Measurements from ENCODE around the gene HCFC1. TPM values are rescaled to one million over a fixed set of nuclear protein-coding genes. Genes with fewer than 3 reads are reported as not detected.

The HCFC1 gene
- total RNA-seq, 1 donor from 2014 or later = 25.4 TPM

DNA sequence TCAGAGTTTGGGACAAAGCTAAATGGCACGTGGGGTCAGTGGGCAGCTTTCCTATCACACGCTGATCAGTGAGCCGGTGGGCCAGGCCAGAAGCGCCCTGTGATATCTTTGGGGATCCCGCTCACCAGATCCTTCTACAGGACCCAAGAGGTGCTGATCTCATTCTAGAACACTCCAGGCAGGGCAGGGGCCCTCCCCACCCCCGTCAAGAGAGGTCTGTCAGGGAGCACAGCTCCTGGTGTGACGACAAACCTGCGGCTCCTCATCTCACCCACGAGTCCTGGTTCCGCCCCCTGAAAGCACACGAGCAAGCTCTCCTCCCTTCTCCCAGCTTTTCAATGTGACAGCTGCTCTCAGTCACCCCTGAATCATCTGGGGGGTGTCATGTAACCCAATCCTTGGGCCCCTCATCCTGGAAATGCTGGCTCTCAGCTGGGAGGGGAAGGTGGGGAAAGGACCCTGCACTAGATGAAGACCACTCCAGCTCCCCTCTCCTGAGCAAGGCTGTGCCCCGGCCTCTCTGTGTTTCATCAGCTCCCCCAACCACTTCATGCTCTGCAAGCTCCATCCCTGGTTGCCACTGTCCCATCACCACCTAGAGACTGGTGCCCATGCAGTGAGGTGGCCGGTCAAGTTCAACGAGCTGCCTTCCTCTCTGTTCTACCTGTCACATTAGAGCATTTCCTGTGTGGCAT lies 4.6 kb downstream of the HCFC1 start:
- ATAC-seq (no peak), DNase-seq (ENCODE audit: missing footprints) (no peak)
- intact Hi-C loops (cut with DNase I) = no loop called here

DNA sequence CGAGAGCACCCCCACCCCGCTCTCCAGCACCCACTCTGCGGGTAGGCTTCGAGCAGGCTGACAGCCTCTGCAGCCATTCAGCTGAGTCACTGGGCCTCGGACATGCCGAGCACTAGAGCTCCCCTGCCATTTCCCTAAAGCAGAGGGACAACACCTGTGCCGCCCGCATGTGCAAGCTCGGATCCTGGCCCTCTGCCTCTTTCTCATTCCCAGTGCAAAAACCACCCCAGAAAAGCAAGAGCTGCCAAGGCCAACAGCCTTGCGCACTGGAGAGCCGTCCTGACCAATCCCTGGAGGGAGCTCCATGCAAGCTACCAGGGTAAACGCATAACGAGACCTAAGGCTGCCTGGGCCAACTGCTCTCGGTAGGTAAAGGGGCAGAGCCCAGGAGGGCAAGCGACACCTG lies 5.3 kb downstream of the HCFC1 start:
- intact Hi-C loops (cut with DNase I) = no loop called here
- DNase-seq (ENCODE audit: missing footprints) = no peak
- ATAC-seq = peak; percentile 9

DNA sequence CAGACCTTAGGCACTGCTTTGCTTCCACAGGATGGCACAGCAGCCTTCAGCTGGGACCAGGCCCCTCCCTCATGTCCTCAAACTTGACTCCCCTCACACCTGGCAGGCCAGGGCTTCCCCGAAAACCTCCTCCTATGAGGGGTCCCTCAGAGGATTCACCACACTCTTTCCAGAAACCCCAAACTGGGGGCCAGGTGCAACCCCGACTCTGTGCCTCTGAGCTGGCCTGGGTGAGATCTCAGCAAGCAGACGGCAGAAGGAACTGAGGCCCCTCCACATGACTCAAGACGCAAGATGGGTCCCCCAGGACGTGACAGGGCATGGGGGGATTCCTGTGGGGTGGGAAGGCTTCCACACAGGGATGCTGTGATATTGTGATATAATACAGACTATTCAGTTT lies 6.2 kb downstream of the HCFC1 start:
- intact Hi-C loops (cut with DNase I) = no loop called here
- no peak for DNase-seq (ENCODE audit: missing footprints)

DNA sequence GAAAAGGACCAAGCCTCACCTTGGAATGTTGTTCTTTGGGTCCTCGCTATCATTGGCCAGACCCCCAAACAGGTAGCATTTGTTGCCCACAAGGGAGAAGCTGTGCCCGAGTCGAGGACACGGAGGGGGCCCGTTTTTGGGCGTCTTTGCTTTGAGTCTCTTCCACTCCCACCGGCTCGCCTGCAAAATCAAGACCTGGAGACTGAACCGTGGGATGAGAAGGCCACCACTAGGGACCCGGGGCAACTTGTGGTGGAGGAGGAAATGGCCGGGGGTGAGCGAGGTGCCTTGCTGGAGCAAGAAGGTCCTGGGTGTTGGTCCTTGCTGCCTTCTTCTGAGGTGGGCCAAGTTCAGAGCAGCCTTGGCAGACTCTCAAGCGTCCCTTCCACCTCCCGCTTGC lies 7.5 kb downstream of the HCFC1 start:
- ATAC-seq (no peak), DNase-seq (ENCODE audit: missing footprints) (no peak)
- intact Hi-C loops (cut with DNase I) = no loop called here

More for the DNA sequence above, 6.2 kb downstream of the HCFC1 start:
- ATAC-seq = no peak

DNA sequence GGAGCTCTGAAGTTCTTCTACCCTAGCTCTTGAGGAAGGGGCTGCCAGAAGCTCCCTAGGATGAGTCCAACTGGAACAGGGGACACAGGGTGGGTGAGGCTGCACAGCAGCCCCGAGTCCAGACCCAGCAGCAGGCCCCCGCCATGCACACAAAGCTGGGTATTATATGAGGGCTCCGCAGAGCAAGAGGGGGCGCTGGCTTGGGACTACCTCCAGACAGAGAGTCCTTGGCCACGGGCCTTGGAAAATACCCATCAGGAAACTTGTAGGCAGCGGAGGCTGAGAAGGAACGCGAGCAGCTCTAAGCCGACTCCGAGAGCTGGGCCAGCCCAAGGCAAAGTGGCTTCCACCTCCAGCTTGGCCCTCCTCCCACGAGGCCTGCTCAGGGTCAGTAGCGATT lies 8.1 kb downstream of the HCFC1 start:
- no peak for DNase-seq (ENCODE audit: missing footprints)
- intact Hi-C loops (cut with DNase I) = no loop called here
- no peak for ATAC-seq

DNA sequence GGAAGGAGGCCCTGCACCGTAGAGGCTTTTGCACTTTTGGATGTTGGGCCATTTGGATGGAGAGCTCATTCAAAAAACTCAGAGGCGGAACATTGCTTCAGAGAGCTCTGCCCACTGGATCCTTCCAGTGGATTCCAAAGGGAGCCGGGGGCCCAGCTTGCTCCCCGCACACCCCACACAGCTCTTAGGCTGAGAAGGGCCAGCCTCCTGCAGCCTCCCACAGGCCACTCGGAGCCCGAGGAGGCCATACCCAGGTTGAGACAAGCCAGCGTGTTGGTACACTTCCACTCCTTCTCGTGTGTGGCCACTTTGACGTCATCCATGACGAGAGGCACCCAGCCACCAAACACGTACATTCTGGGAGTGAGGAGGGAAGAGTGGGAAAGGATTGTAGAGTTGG lies 10.3 kb downstream of the HCFC1 start:
- intact Hi-C loops (cut with DNase I) = no loop called here
- no peak for ATAC-seq
- DNase-seq (ENCODE audit: missing footprints) = no peak

DNA sequence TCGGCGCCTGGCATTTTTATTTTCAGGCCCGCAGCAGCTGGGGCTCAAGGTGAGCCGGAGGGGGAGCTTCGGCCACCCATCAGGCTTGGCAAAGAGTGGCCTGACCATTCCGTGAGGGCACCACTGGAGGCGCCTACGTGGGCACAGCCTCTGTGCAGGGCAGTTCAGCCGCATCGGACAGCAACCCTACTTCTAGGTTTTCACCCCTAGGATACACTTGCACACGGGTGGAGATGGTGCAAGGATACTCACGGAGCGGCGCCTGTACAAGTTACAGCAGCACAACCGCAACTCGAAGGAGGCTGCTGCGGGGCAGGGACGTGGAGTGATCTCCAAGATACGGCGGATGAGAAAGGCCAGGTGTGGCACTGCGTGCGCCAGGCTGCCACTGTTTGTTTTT lies 10.8 kb downstream of the HCFC1 start:
- no peak for DNase-seq (ENCODE audit: missing footprints)
- ATAC-seq = no peak
- intact Hi-C loops (cut with DNase I) = no loop called here

DNA sequence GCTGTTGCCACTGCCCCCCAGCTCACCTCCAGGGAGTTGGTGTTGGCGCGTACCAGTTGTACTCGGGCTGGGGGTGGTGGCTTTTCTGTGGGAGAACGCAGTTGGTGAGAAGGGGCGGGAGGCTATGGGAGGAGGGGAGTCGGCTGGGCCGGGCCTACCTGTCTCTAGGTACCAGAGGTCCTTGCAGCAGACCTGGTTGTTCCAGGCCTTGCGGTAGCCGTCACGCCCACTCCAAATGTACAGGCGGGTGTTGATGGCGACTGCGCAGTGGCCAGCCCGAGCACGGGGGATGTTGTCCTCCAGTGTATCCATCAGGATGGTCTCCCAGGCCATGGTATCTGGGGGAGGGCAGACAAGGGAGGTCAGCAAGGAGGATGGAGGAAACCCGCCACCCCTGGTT lies 11.5 kb downstream of the HCFC1 start:
- intact Hi-C loops (cut with DNase I) = no loop called here
- DNase-seq (ENCODE audit: missing footprints) (no peak), ATAC-seq (no peak)

DNA sequence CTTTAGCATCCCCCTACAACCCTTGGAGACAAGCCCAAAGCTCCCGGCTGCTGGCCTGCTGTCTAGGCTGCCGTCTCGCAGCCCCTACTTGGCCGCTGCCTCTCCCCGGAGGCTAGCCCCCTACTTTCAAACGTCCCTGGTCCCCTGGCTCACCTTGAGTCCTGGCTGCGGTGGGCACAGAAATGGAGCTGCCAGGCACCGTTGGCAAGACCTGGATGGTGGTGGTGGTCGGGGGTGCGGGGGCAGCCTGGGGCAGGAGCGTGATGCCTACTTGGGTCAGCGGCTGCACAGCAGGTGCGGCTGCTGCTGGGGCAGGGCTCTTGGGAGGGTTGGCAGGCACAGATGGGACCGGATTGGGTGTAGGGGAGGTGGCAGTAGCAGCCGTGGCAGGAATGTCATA lies 12.0 kb downstream of the HCFC1 start:
- intact Hi-C loops (cut with DNase I) = no loop called here
- ATAC-seq = no peak
- no peak for DNase-seq (ENCODE audit: missing footprints)

DNA sequence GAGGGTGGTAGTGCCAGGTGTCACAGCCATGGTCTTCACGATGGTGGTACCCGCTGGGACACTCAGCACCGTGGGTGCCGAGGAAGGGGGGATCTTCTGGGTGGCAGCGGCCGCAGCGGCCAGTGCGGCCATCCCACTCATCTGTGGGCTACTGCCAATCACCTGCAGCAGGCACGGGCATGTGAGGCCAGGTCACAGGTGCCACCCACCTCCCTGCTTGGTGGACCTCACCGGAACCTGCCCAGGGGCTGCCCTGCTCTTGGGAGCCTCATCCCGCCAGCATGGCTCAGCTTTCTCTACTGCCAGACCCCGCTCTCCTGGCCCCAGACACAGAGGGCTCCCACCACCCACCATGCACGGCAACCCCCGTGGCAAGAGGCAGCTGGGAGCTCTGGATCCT lies 13.0 kb downstream of the HCFC1 start:
- DNase-seq (ENCODE audit: missing footprints) (no peak), ATAC-seq (no peak)
- intact Hi-C loops (cut with DNase I) = no loop called here

DNA sequence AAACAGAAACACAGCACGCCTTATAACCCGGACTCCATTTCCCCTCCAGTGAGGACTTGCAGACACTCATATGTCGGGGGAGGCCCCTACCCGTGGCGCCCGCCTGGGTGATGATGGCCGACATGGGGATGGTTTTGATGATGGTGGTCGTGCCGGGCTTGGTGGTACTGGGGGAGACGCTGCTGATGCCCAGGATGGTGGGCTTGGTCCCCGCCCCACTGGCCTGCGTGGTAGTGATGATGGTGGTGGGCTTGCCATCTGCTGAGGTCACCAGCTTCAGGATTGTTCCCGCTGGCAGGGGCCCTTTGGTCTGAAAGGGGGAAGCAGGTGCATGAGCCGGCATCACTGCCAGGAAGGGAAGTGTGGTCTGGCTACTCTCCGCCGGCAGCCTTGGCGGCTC lies 14.4 kb downstream of the HCFC1 start:
- no peak for DNase-seq (ENCODE audit: missing footprints)
- intact Hi-C loops (cut with DNase I) = no loop called here
- no peak for ATAC-seq

DNA sequence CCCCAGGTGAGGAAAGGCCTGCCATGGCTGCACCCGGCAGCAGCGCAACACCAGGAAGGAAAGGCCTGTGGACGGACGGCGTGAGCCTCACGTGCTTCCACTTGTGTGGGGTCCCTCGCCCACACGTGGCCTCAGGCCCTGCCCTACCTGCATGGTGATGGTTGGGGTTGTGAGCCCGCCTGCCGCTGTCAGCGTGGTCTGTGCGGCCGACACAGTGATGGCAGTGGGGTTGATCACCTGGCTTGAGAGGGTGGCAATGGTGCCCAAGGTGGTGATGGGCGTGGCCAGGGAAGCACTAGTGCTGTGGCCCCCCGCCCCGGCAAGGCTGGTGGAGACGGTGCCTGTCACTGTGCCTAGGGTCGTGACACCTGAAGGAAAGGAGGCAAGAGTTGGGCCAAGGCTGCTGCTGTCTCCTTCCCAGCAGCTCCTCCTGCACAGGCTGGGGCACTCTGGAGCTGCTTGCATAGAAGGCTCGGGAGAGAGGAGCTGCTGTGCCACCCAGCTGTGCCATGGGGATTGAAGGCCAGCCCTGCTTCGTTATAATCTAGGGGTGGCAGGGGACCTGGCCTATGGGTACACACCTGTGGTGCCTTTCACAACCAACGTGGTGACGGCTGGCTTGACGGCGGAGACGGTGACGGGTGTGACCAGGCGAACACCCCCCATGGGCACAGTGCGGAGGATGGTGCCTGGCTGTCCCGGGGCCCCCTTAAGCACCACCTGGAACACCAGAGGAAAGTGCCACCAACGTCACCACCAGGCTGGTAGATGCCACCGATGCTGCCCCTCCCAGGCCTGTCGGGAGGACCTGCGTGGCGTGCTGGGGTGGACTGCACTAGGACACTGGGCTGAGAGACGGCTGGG lies 15.3 kb downstream of the HCFC1 start:
- ATAC-seq (no peak), DNase-seq (ENCODE audit: missing footprints) (no peak)
- intact Hi-C loops (cut with DNase I) = no loop called here

DNA sequence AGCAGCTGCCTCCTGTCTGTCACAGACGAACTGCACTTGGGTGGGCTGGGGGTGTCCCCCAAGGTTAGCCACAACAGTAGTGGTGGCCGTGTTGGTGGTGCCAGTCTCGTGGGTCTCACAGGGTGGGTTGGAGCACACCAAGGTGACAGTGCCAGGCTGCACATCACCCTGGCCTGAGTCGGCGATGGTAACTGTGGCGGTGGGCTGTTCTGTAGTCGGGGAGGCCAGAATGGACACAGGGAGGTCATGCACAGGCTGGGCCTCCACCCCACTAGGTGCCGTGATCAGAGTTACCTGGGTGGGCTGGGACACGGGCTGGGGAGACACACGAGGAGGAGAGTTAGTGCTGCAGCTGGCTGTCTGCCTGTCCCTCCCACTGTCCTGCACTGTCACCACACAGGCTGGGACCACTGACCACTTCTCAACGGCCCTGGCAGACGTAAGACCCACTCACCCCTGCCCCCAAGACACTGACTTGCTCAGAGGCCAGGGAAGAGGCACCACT lies 16.3 kb downstream of the HCFC1 start:
- intact Hi-C loops (cut with DNase I) = no loop called here
- DNase-seq (ENCODE audit: missing footprints) = no peak
- no peak for ATAC-seq

DNA sequence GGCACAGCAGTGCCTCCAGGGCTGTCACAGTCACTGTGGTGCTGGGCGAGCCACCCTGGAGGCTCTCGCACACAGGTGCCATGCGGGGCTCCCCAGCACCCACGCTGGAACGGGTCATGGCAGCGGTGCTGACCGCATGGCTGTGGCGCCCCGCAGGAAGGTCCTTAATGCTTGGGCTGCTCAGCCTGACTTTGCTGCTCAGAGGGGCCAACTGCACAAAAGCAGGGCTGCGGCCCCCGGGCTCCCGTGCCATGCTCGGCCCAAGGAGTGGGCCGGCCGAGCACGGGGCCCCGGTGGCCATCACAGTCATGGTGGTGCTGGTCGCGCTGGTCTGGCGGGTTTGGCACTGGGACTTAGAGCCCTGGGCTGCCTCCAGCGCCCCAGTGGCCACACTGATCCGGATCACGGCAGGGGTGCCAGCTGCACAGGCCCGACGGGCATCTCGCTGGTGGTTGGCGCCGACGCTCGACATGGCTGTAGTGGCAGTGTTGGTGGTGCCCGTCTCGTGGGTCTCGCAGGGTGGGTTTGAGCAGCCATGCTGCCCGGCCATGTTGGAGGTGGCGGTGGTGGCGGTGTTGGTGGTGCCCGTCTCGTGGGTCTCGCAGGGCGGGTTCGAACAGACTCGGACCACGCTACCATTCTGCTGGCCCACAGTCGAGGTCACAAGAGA lies 16.9 kb downstream of the HCFC1 start:
- ATAC-seq (no peak), DNase-seq (ENCODE audit: missing footprints) (no peak)
- intact Hi-C loops (cut with DNase I) = no loop called here

DNA sequence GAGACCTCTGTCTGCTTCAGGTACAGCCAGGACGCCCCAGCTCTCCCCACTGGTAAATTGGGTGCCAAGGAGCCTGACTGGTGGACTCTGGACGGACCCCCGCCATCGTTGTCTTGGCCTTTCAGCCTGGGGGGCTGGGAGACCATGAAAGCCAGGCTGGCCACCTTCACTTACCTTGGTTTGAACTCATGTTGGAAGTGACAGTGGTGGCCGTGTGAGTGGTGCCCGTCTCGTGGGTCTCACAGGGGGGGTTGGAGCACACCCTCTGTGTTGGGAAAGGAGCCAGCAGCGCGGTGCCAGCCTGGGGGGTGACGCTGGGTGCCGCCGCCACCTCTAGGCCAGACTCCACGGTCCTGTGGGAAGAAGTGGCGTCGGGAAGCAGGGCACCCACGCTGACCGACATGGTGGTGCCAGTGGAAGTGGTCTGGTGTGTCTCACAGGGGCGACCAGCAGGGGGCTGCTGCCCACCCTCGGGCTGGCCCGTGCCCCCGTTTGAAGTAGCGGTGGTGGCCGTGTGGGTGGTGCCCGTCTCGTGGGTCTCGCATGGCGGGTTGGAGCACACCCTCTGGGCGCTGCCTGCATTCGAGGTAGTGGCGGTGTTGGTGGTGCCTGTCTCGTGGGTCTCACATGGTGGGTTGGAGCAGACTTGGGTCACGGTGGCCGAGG lies 17.6 kb downstream of the HCFC1 start:
- DNase-seq (ENCODE audit: missing footprints) (no peak), ATAC-seq (no peak)
- intact Hi-C loops (cut with DNase I) = loop anchor here (1.0 kb wide), 1 partner anchor 190 kb away; the partner anchor contains the start of gene PLXNB3

DNA sequence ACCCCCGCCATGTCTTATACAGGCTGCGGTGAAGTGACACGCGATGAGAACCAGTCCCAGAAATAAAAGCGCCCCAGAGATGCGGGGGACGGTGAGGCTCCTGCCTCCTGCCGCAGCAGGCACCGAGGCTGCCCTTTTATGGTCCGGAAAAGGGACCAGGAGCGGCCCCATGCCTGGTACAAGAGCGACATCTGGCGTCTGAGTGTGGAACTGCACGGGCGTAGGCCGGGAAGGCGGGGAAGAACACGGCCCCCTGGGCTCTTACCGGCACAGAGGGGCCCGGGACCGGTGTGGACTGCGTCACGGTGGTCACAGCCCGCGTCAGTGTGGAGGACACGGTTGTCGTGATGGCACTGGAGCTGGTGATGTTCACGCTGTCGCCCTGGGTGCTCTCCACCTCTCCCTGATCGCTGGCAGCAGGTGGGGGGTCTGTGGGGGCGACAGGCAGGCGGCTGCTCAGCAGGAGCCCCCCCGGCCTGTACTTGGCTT lies 18.2 kb downstream of the HCFC1 start:
- intact Hi-C loops (cut with DNase I) = loop anchor here (1.0 kb wide), 1 partner anchor 189 kb away; the partner anchor contains the start of gene PLXNB3
- DNase-seq (ENCODE audit: missing footprints) (peak; percentile 82), ATAC-seq (peak; percentile 69)

DNA sequence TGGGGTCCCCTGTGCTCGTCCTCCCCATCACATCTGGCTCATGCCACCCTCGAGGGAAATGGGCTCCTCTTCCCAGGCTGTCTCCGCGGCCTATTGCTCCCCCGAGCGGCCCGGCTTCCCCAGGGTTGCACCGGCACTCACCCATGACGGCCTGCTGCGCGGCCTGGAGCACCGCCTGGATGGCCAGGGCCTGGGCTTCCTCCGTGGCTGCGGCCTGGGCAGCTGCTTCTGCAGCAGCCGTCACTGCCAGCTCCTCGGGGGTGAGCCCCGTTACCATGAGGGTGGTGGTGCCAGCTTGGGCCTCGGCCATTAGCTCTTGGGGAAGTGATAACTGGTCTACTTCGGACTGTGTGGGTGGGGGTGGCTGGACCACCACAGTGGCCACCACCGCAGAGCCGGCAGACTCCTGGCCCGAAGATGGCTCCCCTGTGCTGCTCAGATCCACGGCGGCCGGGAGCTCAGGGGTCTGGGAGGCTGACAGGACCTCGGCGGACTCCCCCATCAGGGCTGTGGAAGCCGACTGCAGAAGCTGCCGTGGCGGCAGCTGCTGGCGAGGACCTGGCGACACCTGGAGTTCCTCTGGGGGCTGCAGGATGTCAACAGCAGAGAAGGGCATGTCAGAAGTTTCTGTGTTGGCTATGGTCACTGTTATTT lies 19.1 kb downstream of the HCFC1 start:
- ATAC-seq = no peak
- no peak for DNase-seq (ENCODE audit: missing footprints)
- intact Hi-C loops (cut with DNase I) = loop anchor here (1.0 kb wide), 1 partner anchor 188 kb away; the partner anchor contains the start of gene PLXNB3

DNA sequence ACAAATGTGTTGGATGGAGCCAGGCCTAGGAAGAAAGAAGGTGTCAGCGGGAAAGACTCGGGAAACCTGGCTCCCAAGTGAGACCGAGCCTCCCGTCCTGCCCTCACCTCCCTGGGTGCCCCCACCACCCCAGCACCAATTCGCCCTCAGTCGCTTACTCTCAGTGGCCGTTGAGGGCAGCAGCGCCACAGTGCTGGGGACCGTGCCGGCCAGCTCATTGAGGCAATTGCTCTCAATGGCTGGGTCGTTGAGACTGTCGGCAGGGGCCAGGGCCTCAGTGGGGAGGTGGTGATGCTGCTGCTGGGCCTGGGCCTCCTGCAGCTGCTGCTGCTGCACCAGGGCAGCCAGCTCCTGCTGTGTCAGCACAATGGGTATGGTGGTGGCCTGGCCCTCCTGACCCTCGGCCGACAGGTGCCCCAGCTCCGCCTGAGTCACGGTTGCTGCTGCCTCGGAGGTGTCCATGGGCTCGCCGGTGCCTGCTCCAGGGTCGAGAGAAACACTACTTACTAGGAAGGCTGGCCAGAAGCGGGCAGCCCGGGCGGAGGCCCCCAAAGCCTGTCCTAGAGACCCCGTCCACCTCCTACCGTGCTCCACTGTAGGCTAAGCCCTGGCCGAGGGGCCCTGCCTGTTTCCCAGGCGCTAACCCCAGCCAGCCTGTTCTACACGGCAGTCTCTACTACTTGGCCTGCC lies 19.8 kb downstream of the HCFC1 start:
- ATAC-seq (no peak), DNase-seq (ENCODE audit: missing footprints) (no peak)
- intact Hi-C loops (cut with DNase I) = no loop called here

Measured in Right ventricle myocardium inferior (tissue), 1 donor.